Skeletal muscle cell (primary cell): ENCODE results near the gene BRCA1.
A peak's percentile ranks its signal among the peaks of the same experiment; 100 is the strongest.
"Not testable (repeated sequence)": the region's sequence is repeated elsewhere in the genome, so short reads cannot be mapped to it uniquely, and the experiment has no call there.

Source experiments
- DNase-seq: peaks from one replicate; pipeline ENCODE4 v3.0.0-alpha.2; 2010; ENCODE audit warnings: low read depth
- H3K4me3 ChIP-seq: 2 replicates; pipeline ENCODE4 v1.5.1; 2011; ENCODE audit warnings: low read depth, mild to moderate bottlenecking, control low read depth, low read length, moderate library complexity

Gene BRCA1

GRCh38 chr17:43014020-43014648 is 111.0 kb downstream of the BRCA1 start:
- DNase-seq, result no peak
- no peak overlapping the region for H3K4me3 ChIP-seq

GRCh38 chr17:43013296-43013695 is 111.9 kb downstream of the BRCA1 start:
- DNase-seq, result no peak
- H3K4me3 ChIP-seq, result no peak overlapping the region

- no peak for DNase-seq
- no peak overlapping the region for H3K4me3 ChIP-seq
These were observed 113.3 kb downstream of the BRCA1 start for GRCh38 chr17:43011728-43012472.

- no peak overlapping the region for H3K4me3 ChIP-seq
- DNase-seq, result no peak
These were observed 114.4 kb downstream of the BRCA1 start for GRCh38 chr17:43010667-43011308.

- peak within 1 kb of the TSS; percentile 62 for H3K4me3 ChIP-seq
- DNase-seq, result peak; percentile 56
These were observed 118.3 kb downstream of the BRCA1 start, which contains the start of gene IFI35 for GRCh38 chr17:43006639-43007551. Gene IFI35, plus strand, starts transcription at chr17:43006784. Its CDS starts 164 bp downstream, at chr17:43006948.

- DNase-seq, result no peak
- H3K4me3 ChIP-seq, result no peak overlapping the region
These were observed 121.5 kb downstream of the BRCA1 start for GRCh38 chr17:43003542-43004172.

- DNase-seq, H3K4me3 ChIP-seq: not testable (repeated sequence)
These were observed 124.3 kb downstream of the BRCA1 start for GRCh38 chr17:43000894-43001293.

GRCh38 chr17:42999003-42999525 is 126.1 kb downstream of the BRCA1 start:
- DNase-seq, result no peak
- peak overlapping the region; percentile 88 for H3K4me3 ChIP-seq

GRCh38 chr17:42997984-42998938 is 126.9 kb downstream of the BRCA1 start, which contains the start of gene RPL27:
Gene RPL27, plus strand, starts transcription at chr17:42998419. Its CDS starts 332 bp downstream, at chr17:42998751.
- H3K4me3 ChIP-seq, result peak within 1 kb of the TSS; percentile 88
- peak; percentile 100 for DNase-seq

- DNase-seq, result no peak
- H3K4me3 ChIP-seq, result peak overlapping the region; percentile 36
These were observed 127.7 kb downstream of the BRCA1 start for GRCh38 chr17:42997390-42997983.
